HG03432 (cell line): ENCODE data around the gene CD5L.

Experiments
- ATAC-seq: cut with Tn5 transposase; IDR thresholded peaks from one replicate; pipeline ENCODE4 v1.9.1; 2021; ENCODE audit warnings: mild to moderate bottlenecking, moderate library complexity; ENCODE audit not compliant: unreplicated experiment

CD5L gene

GRCh38 chr1:157819215-157819614 is 22.4 kb downstream of the CD5L start:
- ATAC-seq, result no peak

- ATAC-seq, result no peak
Measured at GRCh38 chr1:157813269-157813668, 28.3 kb downstream of the CD5L start.

GRCh38 chr1:157806431-157807149 is 35.0 kb downstream of the CD5L start:
- peak; percentile 89 for ATAC-seq

GRCh38 chr1:157803851-157804250 is 37.8 kb downstream of the CD5L start:
- ATAC-seq, result no peak

- ATAC-seq, result no peak
Measured at GRCh38 chr1:157799996-157800395, 41.6 kb downstream of the CD5L start.

- ATAC-seq, result no peak
Measured at GRCh38 chr1:157798211-157798610, 43.4 kb downstream of the CD5L start.

GRCh38 chr1:157785248-157785647 is 56.4 kb downstream of the CD5L start:
- no peak for ATAC-seq

- ATAC-seq, result no peak
Measured at GRCh38 chr1:157784801-157785200, 56.8 kb downstream of the CD5L start.

- ATAC-seq, result no peak
Measured at GRCh38 chr1:157782931-157783330, 58.7 kb downstream of the CD5L start.

GRCh38 chr1:157781048-157781447 is 60.6 kb downstream of the CD5L start:
- peak; percentile 67 for ATAC-seq
